GM13976 (cell line): Measurements from ENCODE around the gene CPVL.
"Not testable (repeated sequence)": the region's sequence is repeated elsewhere in the genome, so short reads cannot be mapped to it uniquely, and the experiment has no call there.

Experiments used
- DNase-seq: peaks from one replicate; pipeline ENCODE4 v3.0.0; 2012; ENCODE audit warnings: low spot score
- CTCF ChIP-seq: IDR thresholded peaks from 2 replicates; pipeline ENCODE4 v1.5.1; 2012; ENCODE audit warnings: borderline replicate concordance, mild to moderate bottlenecking; ENCODE audit not compliant: insufficient read depth; ENCODE audit errors: extremely low read depth, missing control alignments, control extremely low read depth
- in situ Hi-C: fragments of 300-500 bp; cut with MboI; formaldehyde crosslinking; loops from one replicate; pipeline ENCODE4 v1.12.0; 2022; ENCODE audit warnings: low sequenced_read_pairs, mixed read lengths, inconsistent platforms; ENCODE audit not compliant: unreplicated experiment

The CPVL gene

GRCh38 chr7:29115130-29115687 is 31.1 kb downstream of the CPVL start:
- TF ChIP-seq CTCF = no peak
- in situ Hi-C loops = no loop called here

GRCh38 chr7:29114266-29114665 is 32.1 kb downstream of the CPVL start:
- in situ Hi-C loops, DNase-seq: not testable (repeated sequence)

More at GRCh38 chr7:29115130-29115687, 31.1 kb downstream of the CPVL start:
- DNase-seq = no peak

GRCh38 chr7:29113384-29114102 is 32.8 kb downstream of the CPVL start:
- no peak for TF ChIP-seq CTCF
- in situ Hi-C loops = no loop called here
- no peak for DNase-seq

GRCh38 chr7:29112721-29113120 is 33.6 kb downstream of the CPVL start:
- no peak for TF ChIP-seq CTCF
- no peak for DNase-seq
- in situ Hi-C loops = no loop called here

GRCh38 chr7:29109899-29110298 is 36.4 kb downstream of the CPVL start:
- TF ChIP-seq CTCF = no peak
- in situ Hi-C loops = loop anchor here (5.0 kb wide), 1 partner anchor 188 kb away; no protein-coding TSS in a partner anchor
- no peak for DNase-seq

- no peak for DNase-seq
- no peak for TF ChIP-seq CTCF
- in situ Hi-C loops = loop anchor here (5.0 kb wide), 1 partner anchor 187 kb away; no protein-coding TSS in a partner anchor
Measured at GRCh38 chr7:29109358-29109757, 37.0 kb downstream of the CPVL start.

- in situ Hi-C loops = loop anchor here (5.0 kb wide), 1 partner anchor 185 kb away; no protein-coding TSS in a partner anchor
Measured at GRCh38 chr7:29107056-29107455, 39.3 kb downstream of the CPVL start.

More at GRCh38 chr7:29107056-29107455, 39.3 kb downstream of the CPVL start:
- TF ChIP-seq CTCF = no peak
- DNase-seq = no peak
